GM19238 (cell line): ENCODE measurements around the gene DBT.

Experiments
- DNase-seq: peaks from one replicate; pipeline ENCODE4 v3.0.0; 2011; ENCODE audit warnings: low spot score; ENCODE audit not compliant: insufficient read length

DBT gene

DNA sequence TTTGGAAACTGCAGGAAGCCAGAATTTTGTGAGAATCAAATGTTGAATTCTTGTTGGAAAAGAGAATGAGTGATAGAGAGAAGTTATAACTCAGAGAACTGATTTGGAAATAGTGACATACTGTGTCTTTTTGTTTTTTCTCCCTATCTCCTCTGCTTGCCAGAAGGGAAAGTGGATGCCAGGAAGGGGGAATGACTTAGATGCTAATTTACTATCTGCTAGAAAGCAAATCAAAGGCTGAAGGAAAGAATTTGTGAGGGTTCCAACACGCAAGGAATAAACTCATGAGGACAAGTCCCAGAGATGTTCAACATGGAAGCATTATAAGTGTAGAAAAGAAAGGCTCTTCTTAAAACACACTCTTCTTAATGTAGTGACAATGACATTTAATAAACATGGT lies 51.0 kb downstream of the DBT start:
- DNase-seq = no peak

DNA sequence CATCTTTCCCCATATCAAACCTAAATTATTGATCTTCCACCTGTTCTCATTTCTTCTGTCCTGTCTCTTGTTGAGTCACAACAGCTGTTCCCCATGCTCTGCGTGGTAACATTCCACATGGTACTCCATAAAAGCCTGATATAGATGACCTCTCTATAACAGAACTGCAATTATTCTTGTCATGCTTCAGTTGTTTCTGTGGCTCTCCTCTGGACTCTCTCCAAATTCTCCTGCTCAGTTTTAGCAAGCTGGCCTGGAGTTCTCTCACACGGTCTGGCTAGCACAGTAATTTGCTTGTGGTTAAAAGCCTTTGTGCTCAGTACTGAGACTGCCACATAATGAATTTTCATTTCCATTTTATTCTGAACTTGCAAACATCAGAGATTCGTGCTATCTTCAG lies 61.0 kb downstream of the DBT start:
- no peak for DNase-seq

DNA sequence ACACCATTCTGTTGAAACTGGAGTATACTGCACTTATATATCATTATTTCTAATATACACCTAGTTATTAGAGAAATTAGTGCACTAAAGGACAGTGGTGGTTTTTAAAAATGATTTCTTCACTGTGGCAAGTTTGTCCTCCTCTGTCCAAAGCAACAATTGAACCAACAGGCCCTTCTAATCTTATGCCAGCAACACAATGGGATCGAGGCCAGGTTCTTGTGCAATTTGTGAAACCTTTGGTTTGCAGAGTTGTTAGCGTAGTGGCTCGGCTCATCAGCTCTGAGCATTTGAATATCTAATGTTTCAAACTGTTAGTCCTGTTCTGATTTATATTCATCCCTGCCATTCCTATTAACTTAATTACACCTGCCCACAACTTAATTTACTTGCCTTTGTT lies 61.7 kb downstream of the DBT start:
- no peak for DNase-seq

DNA sequence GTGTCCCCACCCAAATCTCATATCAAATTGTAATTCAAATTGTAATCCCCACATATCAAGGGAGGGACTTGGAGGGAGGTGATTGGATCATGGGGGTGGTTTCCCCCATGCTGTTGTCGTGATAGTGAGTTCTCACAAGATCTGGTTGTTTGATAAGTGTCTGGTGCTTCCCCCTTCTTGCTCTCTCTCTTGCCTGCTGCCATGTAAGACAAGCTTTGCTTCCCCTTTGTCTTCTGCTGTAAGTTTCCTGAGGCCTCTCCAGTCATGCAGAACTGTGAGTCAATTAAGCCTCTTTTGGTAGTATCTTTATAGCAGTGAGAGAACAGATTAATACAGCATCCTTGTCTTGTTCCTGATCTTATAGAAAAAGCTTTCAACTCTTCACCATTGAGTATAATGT lies 65.1 kb downstream of the DBT start:
- no peak for DNase-seq

DNA sequence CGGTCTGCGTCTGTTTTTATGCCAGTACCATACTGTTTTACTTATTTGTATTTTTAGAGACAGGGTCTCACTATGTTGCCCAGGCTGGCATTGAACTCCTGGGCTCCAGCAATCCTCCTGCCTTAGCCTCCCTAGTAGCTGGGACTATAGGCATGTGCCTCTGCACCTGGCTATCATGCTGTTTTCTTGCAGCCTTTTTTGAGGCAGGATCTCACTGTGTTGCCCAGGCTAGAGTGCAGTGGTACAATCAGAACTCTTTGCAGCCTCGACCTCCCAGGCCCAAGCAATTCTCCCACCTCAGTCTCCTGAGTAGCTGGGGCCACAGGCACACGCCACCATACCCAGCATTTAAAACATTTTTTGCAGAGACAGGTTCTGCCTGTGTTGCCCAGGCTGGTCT lies 66.3 kb downstream of the DBT start:
- no peak for DNase-seq

DNA sequence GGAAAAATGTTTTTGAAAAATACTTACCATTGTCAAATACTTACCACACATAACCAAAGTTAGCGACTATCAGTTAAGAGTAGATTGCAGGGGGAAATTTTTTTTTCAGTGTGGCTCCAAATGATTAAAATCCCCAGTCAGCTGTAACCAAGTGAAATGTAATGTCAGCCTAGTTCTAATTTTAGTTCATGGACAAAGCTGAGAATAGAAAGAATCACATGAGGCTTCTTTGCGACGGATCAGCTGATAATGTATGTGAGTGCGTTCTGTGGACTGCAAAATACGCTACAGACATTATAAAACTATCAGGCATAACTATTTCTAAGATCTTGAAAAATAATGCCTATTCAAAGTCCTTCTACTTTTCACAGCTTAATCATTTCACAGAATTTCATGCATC lies 71.5 kb downstream of the DBT start, which contains the start of gene LRRC39:
LRRC39 (minus strand) TSS at position 166 of the 400 bp plus-strand sequence. CDS start 9,740 bp downstream, outside the sequence.
- no peak for DNase-seq

DNA sequence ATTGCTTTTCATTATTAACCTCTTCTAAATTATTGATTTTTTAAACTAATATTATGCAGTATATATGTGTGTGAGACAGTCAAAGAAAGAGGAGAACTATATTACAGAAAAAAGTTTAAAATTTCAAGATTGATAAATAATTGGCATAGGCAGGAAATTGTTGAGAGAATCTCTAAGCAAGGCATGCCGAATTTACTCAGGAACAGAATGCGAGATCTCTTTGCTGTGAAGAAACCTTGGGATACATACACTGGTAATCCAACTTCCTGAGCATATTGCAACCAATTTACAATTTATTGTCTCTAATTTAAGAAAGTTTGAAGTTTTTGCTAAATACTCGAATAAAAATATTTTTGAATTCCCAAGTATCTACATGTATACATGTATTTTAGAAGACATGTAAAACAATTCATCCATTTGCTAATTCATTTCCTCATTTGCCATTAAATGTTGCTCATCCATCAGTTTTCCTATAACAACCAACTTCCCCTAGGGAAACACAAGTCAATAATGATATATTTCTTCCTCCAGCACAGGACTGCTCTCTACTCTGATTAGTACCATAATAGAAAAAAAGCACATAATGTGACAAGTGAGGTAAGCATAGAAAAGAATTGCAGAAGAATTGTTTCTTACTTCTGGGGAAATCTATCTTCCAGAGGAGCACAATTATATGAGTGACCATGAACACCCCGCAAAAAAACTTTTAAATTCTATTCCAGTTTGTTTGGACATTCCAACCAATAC lies 72.2 kb downstream of the DBT start:
- DNase-seq = no peak

DNA sequence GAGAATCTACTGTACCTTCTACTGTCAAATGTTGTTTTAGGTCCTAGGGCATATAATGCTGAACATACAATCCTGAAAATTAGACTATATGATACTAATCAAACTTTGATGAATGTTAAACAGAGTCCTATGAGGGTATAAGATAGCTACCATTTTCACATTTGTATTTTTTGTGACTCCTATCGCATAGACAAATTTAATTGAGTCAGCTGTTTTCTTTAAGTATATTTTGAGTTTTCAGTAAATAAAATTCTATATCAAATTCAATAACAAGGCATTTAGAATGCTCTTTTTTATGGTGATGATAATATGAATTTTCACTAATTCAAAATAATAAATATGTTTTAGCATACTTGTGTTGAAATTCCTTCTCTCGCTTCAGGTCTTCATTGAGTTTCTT lies 81.6 kb downstream of the DBT start:
- no peak for DNase-seq

DNA sequence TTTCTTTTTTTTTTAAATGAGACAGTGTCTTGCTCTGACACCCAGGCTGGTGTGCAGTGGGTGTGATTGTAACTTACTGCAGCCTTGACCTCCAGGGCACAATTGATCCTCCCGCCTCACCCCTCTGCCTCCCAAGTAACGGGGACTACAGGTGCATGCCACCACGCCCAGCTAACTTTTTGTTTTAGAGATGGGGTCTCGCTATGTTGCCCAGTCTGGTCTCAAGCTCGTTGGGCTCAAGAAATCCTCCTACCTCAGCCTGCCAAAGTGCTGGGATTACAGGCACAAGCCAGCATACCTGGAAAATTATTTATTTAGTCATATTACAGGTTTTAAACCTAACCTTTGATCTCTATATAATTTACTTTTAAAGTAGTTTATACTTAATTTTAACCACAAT lies 84.9 kb downstream of the DBT start:
- no peak for DNase-seq

DNA sequence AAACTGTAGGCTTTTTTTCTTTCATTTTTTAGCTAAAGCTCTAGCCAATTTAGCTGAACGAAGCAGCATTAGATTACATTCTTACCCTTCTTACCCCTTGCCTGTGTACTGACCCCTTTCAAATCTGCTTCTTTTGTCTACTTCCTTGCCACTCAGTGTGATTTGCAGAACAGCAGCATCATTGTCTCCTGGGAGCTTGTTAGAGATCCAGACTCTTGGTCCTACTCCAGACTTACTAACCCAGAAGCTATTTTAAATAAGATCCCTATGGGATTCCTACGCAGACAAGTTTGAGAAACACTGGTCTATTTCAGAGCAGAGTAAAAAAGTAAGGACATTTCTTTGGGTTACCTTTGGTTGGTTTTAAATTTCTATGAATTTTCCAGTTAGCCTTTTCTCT lies 85.4 kb downstream of the DBT start:
- DNase-seq = no peak

DNA sequence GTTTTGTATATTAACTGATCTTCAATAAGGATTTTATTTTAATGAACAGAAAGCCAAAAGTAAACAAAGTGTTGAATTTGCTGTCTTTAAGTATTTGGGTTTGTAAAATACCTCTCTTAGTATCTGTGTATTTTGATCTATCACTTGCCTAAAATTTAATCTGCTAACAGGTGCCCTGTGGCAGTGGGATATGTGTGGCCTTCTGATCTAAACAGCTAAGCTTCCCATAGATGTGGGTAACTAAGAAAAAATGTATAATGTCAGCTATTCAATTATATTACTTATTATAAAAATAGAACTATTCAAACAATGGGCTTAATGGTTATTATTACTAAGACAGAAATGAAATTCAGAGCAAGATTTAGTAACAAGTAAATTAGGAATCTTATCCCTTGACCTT lies 86.8 kb downstream of the DBT start:
- no peak for DNase-seq

DNA sequence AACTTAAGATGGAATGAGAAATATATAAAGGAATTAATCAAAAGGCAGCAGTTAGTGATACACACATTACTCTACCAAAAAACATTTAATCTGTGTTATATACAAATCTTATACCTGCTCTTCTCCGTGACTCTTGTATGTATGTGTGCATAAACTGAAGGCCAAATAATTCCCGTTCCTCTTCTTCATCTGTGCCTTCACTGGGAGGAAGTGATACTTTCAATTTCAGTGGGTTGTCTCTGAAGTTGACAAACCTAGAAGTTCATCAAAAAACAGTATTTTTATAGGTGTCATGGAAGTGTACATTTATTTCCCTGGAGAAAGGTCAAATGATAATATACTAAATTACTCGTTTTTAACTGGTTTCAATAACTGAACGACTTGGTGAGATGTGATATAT lies 97.4 kb downstream of the DBT start:
- DNase-seq = no peak

DNA sequence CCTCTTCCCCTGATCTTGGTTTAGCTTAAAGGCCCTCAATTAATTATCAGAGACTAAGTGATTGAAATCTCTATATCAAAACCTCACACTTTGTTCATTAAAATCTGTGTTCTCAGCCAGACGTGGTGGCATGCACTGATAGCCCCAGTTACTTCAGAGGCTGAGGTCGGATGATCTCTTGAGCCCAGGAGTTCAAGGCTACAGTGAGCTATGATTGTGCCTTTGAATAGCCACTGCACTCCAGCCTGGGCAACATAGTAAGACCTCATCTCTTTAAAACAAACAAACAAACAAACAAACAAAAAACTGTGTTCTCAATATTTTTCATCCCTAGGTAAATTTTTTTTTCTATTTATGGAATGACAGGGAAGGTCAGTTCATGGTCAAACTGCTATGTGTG lies 98.0 kb downstream of the DBT start:
- no peak for DNase-seq

DNA sequence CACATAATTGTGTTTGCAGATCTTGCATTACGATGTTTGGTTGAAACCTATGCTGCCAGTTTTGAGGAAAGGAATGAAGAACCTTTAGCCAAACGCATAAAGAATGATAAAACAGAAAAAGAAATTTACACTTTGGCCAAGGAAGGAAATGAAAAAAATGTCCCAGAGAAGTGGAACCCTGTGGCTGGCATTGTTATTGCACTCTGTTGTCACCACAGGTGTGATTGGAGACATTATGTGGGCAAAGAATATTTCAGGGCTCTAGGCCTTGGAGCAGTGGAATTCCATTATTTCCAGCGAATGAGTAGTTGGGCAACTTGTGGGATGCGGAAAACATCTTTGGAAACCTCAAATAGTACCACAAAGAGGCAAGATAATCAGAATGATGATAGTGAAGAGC lies 101.8 kb downstream of the DBT start:
- DNase-seq = no peak

DNA sequence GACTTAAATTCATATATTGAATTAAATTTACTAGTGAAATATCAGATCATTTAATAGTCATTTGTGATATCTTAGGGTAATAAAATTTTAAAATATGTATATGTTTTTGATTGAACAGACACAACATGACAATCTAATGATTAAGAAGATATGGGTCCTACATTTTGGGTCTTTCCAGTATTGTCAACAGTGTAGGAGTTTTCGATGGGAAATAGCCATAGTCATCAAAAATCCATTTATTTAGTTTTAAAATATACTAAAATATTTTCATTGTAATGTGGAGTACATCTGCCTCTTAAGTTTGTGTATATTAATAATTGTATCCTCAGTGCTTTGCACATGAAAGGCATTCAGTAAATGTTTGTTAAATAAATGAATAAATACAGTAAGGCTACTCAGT lies 102.7 kb downstream of the DBT start:
- DNase-seq = no peak

DNA sequence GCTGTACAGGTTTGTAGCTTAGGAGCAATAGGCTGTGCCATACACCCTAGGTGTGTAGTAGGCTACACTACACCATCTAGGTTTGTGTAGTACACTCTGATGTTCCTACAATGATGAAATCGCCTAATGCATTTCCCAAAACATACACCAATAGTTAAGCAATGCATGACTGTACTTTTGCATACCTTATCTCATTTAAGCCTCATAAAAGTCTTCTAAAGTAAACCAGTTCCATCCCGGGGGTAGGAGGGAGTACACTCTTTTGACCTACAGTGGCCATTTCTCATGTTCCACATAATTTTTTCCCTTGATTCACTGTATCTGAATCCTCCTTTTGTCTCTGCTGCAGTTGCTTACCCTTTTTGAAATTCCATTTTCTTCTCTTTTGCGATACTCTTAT lies 104.5 kb downstream of the DBT start:
- no peak for DNase-seq

DNA sequence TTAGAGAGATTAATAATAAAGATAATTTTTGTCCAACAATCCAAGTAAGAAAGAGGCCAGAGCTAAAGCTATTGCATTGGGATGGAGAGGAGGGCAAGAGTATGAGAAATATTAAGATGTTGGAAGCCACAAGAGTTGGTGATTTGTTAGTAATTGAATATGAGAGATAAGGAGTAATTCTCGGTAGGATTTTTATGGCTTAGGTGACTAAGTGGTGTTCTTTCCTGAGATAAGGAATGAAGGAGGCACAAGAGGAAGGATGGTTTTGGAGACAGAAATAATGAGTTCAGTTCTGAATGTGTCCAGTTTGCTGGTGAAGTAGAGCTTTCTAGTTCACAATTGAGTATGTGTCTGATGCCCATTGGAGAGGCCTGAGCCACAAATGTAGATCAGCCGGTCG lies 107.3 kb downstream of the DBT start:
- DNase-seq = no peak

DNA sequence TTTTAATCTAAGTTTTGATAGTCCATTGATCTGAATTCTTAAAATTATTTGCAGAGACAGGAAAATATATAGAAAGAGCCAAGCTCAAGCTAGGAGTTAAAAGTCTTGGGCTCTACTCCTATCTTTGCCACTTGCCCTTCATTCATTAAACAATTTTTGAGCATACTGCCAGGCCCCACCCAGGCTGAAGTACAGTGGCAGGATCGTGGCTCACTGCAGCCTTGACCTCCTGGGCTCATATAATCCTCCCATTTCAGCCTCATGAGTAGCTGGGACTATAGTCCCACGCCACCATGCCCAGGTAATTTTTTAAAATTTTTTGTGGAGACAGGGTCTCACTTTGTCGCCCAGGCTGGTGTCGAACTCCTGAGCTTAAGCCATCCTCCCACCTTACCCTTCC lies 108.4 kb downstream of the DBT start:
- DNase-seq = no peak

DNA sequence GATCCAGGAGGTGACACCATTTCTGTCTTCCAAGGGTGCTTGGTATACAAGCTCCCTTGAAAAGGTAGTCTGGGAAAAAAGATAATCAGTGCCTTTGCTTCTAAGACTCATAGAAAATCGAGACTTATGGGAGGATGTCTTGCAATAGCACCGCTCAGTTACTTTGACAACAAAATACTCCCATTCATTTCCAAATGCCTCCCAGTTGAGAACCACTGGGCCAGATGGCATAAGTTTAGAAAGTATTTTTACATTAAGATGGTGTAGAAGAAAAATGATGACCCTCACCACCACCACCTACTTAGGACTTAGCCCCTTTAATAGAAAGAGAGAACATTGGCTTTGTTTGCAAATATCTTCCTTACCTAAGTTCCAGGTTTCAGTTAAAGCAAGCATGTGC lies 112.0 kb downstream of the DBT start:
- no peak for DNase-seq
